GM19025 (cell line): Measurements from ENCODE around the gene HLCS.
"Not testable (repeated sequence)": the region's sequence is repeated elsewhere in the genome, so short reads cannot be mapped to it uniquely, and the experiment has no call there.

ENCODE experiments used
- ATAC-seq: cut with Tn5 transposase; IDR thresholded peaks from one replicate; pipeline ENCODE4 v1.9.1; 2021; ENCODE audit warnings: mild to moderate bottlenecking, low read depth, moderate library complexity; ENCODE audit not compliant: unreplicated experiment

Gene HLCS

DNA sequence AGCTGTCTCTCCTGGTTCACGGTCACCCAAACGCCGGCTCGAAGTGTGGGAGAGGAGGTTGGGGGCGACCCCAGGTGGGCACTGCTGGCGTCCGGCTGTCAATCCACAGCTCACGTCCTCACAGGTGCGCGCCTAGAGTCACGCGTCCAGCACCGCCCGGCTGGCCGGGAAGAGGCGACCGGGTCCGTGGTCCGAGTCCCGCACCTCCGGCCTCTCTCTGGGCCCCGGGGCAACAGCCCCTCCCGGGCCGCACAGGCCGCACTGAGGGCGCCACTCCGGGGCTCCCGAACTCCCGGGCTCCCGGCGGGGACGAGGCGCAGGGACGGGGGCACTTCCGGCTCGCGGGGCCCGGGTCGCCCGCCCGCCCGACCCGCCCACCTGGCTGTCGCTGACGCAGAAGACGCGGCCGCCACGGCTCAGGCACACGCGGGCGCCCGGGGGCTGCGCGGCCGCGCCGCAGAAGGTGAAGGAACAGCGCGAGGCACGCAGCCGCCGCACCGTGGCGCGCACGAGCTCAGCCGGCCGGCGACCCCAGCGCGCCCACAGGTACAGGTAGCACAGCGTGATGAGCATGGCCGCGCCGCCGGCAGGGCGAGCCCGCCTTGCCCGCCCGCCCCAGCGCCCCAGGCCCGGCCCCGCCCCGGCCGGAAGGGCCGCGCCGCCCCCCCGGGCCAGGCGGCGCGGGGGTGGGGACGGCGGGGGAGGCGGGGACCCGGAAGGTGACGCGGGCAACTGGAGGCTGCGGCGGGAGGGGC, at the start of gene HLCS:
Gene HLCS, minus strand, starts transcription at position 604 of the 755 bp plus-strand sequence. Its CDS starts 31 bp downstream, at position 573.
- ATAC-seq, result peak; percentile 83

DNA sequence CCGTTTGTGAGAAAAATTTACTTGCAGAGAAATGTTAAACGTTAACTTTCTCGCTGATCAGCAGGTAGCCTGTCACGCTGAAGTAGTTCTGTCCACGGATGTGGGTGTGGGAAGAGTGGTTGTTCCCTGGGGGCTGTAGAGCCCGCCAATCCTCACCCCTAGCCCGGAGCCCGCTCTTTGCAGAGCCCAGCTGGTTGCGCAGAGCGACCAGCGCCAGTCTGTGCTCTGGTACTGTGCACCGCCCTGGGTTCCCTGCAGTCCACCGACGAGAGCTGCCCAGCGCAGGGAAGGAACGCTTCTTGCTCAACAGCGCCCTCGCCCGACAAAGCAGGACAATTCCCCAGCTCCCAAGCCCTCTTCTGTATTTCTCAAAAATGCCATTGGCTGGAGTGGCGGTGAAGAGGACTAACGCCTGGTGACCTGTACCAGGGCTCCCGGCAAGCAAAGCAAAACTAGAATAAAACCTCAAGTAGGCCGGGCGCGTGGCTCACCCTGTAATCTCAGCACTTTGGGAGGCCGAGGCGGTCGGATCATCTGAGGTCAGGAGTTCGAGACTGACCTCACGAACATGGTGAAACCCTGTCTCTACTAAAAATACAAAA, 43.4 kb upstream of the HLCS start:
- peak; percentile 93 for ATAC-seq

DNA sequence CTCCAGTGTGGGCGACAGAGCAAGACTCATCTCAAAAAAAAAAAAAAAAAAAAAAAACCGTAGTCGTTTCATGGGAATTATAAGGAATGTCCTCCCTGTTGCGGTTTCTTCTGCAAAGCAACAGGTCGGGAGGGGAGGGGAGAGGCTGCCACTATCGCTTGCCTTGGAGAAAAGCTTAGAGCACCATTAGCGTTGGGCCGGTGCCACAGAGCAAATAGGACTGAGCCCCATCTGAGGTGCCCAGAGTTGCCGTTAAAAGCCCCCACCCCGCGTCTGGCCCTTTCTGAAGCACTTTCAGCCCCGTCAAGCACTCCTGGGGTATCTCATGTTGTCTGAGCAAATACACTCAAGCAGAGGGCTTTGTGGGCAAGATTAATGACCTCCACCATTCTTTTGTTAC, 42.3 kb upstream of the HLCS start:
- ATAC-seq, result no peak

DNA sequence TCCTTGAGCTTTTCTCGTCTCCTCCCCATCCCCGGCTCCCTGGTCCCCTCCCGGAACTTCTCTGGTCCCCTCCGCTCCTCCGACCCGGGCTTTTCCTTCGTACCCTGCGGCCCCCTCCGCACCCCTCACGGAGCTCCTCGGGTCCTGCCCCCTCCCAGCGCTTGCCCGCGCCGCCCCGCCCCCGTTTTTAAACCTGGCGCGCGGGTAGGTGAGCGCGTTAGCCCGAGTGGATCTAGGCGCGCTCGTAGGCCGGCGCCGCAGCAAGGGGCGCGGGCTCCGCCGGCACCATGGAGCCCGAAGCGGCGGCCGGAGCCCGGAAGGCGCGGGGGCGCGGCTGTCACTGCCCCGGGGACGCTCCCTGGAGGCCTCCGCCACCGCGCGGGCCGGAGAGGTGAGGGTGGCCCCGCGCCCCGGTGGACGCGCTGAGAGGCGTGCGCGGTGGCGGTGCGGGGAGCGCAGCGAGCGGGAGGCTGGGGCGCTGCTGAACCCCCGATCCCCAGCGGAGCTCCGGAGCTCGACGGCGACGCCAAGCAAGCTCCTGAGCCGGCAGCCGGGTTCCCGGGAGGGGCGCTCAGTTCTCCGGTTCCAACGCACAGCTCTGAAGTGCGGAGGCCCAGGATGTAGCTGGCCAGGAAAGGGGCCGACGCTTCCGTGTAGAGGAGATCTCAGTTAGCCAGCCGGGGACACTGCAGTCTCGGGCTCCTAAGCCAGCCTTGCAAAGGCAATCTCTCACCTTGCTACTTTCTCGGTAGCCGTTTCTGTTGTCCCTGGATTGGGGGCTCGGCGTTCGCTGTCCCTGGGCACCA, 40.2 kb upstream of the HLCS start, which contains the start of gene RIPPLY3:
Gene RIPPLY3, plus strand, starts transcription at position 217 of the 806 bp plus-strand sequence. Its CDS starts 71 bp downstream, at position 288.
- no peak for ATAC-seq

DNA sequence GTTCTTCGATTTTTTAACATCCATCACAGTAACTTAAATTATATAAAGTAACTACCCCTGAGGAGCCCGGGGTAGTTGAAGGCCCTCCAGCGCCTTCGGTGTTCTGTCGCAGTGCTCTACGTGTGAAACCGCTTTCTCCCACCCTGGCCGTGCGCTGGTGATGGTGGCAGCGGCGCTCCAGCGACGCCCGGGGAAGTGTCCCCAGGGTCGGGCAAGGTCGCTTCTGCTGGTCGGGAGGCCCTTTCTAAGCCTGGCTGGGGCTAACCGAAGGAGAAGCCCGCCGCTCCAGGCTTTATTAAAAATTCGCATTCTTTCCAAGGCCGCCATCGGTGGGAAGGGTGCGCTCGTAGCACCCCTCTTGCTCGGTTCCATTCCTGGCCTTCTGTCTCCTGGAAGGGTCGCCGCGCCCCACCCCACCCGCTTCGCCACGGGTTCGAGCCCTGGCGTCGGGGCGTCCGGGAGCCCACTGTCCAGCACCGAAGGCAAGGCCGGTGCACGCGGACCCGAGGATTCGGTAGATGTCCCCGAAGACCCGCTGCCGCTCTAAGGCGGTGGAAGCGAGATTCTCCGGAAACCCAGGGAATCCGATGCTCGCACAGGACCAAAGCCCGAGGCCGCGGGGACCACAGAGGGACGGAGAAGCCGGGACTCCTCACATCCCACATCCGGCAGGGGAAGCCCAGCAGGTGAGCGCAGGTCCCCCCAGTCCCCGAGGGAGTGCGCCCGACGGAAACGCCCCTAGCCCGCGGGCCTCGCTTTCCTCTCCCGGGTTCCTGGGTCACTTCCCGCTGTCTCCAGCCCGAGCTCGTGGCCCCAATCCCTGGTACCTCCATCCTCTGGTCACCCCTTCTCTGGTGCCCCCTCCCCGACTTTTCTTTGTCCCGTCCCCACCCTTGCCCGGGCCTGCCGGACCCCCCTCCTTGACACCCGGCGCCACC, 39.3 kb upstream of the HLCS start:
- ATAC-seq, result no peak

DNA sequence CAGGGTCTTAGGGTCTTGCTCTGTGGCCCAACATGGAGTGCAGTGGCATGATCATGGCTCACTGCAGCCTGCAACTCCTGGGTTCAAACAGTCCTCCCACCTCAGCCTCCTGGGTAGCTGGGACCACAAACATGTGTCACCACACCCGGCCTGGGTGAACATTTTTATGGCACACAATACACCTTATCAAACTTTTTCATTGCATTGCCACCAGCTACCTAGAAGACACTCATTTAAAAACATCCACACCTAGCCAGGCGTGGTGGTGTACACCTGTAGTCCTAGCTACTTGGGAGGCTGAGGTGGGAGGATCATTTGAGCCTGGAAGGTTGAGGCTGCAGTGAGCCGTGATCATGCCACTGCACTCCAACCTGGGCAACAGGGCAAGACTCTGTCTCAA, 37.4 kb upstream of the HLCS start:
- ATAC-seq, result not testable (repeated sequence)

DNA sequence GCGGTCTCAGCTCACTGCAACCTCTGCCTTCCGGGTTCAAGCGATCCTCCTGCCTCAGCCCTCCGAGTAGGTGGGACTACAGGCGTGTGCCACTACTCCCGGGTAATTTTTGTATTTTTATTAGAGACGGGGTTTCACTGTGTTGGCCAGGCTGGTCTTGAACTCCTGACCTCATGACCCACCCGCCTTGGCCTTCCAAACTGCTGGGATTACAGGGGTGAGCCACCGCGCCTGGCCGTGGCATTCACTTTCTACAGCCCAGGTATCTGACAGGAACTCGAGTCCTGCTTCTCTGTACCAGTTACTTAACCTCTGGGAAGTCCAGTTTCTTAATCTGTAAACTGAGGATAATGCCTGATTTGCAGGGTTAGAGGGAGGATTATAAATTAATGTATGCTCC, 36.4 kb upstream of the HLCS start:
- not testable (repeated sequence) for ATAC-seq

DNA sequence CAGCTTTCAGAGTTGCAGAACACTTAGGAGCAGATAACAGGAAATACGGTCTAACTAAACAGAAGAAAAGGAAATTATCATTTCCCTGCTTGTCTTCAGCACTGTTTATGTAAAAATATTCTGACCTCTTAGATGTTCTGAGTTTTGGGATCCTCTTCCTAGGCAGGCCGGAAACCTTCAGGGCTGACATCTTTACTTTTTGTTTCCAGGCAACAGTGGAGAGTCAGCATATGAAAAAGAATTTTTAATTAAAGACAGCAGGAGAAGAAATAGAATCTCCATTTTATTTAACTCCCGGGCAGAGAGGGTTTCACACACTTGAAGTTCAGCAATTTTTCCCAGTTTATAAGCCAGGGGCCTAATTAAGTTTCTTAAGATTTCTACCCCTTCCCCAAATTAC, 35.0 kb upstream of the HLCS start:
- ATAC-seq, result no peak

DNA sequence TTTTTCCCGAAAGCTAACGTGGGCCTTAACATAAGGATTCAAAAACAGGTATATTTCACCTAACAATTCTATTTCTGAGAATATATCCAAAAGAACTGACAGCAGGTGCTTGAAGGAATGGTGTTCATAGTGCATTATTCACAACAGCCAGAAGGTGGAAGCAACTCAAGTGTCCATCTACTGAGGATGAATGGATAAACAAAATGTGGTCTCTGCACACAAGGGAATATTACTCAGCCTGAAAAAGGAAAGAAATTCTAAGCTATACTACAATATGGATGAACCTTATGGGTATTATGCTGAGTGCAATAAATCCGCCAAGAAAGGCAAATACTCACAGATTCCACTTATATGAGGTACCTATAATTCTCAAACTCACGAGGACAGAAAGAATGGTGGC, 33.9 kb upstream of the HLCS start:
- no peak for ATAC-seq

DNA sequence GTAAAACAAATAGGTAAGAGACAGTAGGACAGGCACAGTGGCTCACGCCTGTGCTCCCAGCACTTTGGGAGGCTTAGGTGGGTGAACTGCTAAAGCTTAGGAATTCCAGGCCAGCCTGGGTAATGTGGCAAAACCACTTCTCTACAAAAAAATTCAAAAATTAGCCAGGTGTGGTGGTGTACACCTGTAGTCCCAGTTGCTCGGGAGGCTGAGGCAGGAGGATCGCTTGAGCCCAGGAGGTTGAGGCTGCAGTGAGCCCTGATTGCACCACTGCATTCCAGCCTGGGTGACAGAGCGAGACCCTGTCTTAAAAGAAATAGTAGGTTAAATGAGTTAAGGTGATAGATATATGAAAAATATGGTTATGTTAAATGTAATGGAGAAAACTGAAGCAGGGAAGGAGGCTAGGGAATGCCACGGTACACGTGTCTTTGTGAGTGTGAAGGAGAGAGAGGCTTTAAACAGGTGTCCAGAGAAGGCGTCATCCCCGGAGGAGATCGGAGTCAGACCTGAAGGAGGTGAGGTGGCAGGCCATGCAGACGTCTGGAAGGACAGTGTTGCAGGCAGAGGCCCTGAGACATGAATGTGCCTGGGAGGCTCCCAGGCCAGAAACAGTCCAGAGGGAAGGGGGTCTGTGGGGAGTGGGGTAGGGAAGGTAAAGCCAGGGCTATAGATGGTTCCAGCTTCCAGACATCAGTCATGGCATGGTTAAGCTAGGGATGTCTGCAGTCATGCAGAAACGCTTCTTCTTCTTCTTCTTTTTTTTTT, 32.8 kb upstream of the HLCS start:
- ATAC-seq, result no peak

DNA sequence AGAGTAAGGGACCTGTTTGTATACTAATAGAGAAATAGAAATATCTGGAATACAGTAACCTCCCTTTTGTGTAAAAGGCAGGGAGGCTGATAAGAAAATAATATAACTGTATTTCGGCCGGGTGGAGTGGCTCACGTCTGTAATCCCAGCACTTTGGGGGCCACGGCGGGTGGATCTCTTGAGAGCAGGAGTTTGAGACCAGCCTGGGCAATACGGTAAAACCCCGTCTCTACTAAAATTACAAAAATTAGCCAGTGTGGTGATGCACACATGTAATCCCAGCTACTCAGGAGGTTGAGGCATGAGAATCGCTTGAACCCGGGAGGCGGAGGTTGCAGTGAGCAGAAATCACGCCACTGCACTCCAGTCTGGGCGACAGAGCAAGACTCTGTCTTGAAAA, 28.8 kb upstream of the HLCS start:
- ATAC-seq, result not testable (repeated sequence)

DNA sequence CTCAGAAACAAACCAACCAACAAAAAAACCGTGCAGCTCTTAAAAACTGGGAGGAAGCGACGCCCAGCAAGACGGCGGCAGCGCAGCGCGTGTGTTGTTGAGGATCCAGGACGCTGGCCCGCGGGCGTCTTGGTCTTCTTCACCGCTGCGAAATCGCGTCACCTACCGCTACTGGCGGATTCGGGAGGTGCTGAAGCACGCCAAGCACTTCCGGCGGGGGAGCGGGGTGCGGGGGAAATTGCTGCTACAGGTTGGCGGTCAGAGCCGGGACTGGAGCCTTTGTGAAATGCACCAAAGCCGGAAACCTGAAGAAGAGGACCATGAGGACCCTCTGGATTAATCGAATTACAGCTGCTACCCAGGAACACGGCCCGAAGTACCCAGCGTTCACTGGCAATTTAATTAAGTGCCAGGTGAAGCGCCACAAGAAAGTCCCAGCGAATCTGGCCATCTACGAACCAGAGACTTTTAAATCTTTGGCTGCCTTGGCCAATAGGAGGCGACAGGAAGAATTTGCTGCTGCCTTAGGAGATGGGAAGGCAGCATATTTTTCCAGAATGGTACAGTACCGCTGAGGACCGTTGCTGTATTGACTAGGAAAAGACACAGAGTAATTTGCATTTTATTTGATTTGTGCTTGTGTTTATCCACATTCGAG, 28.2 kb upstream of the HLCS start:
- ATAC-seq, result no peak

DNA sequence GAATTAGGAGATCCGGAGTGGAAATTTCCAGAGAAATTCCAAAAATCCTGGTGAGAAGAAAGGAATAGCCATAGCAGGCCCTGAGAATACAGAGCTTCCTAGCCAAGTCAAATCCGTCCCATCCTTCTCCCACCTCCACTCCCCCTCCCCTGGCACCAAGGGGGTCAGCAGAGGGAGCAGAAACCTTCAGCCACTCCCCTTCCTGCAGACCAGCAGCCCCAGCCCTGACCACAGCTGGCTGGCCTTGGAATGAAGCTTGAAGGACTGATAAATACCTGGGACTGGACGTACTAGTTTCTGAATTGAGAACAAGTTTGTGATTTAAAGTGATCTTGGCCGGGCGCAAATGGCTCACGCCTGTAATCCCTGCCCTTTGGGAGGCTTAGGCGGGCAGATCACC, 26.2 kb upstream of the HLCS start:
- no peak for ATAC-seq

DNA sequence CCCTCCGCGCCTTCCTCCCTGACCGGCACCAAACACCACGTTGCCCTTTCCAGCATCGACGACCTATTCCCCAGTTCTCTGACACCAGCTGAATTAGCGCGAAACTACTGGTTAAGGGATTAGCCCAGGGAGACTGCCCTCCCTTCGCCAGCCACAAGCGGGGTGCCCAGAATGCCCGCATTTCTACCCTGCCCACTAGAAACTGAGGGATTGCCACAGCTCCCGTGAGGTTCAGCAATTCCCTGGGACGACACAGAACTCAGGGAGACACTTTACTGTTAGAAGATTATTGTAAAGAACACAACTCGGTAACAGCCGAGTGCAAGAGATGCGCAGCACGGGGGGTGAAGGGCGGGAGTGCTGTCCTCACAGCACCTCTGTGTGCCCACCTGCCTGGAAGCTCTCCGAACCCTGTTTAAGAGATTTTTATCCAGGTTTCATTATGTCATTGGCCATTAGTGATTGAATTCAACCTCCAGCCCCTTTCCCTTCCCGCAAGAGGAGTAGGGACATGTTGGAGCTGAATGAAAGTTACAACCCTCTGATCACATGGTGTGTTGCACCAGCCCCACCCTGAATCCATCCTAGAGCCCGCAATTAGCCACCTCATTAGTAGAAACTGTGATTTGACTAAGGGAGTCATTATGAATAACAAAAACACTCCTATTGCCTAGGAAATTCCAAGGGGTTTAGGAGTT, 24.2 kb upstream of the HLCS start:
- ATAC-seq, result no peak

DNA sequence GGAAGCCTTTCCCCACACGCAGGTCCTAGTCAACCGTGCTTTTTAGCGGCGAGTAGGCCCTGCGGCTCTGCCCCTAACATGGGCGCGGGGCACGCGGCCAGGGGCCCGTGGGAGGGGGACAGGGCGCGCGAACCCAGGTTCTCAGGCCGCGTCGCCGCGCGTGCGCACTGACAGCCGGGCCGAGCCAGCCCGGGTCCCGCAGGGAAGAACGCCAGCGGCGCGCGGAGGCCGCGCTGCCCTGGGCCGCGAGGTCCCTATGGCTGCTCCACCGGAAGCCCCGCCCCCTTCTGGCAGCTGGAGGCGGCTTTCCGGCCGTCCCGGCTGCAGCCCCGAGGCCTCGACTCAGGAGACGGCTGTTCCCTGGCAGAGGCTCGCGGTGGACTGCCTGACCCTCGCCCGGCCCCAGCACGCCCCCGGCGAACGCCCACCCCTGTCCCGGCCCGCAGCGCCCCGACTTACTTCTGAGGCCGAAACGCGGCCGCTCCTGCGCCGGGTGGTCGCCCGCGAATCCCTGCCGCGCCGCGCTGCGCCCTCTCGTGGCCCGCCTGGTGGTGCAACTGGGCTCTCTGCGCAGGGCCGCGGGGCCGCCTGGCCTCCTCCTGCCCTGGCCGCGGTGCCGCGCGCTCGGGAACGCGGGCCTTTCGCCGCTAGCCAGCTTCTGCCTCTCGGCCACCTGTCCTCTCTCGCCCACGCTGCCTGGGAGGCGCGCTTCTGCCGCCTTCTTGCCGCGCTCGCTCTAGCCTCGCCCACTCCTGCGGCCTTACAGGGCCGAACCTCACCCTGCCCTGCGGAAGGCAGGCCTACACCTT, 23.4 kb upstream of the HLCS start:
- ATAC-seq, result peak; percentile 96

DNA sequence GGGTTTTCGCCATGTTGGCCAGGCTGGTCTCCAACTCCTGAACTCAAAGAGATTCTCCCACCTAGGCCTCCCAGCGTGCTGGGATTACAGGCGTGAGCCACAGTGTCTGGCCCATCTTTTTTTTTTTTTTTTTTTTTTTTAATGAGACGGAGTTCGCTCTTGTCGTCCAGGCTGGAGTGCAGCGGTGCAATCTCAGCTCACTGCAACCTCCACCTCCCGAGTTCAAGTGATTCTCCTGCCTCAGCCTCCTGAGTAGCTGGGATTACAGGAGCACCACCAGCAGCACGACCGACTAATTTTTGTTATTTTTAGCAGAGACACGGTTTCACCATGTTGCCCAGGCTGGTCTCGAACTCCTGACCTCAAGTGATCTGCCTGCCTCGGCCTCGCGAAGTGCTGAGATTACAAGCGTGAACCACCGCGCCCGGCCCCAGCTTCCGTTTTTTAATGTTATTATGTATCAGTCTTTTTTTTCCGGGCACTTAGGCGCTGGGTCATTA, 22.8 kb upstream of the HLCS start:
- not testable (repeated sequence) for ATAC-seq

DNA sequence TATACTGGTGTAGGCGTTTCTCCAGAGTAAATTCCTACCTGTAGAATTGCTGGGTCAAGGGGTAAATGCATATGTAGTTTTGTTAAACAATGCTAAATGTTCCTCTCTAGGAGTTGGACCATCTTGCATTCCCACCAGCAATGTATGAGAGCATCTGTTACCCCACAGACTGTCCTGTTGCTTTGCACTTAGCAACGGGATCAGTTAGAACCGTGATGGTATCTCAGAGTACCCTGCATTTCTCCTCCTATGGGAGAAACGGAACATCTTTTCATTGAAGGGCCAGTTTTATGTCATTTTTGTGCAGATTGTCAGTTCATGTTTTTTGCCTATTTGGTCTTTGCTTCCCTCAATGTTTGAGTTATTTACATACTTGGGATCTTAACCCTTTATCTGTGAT, 22.1 kb upstream of the HLCS start:
- no peak for ATAC-seq
